ENCODE data around the gene NUP153.
"Not testable (repeated sequence)": the region's sequence is repeated elsewhere in the genome, so short reads cannot be mapped to it uniquely, and the experiment has no call there.

Gene NUP153

DNA sequence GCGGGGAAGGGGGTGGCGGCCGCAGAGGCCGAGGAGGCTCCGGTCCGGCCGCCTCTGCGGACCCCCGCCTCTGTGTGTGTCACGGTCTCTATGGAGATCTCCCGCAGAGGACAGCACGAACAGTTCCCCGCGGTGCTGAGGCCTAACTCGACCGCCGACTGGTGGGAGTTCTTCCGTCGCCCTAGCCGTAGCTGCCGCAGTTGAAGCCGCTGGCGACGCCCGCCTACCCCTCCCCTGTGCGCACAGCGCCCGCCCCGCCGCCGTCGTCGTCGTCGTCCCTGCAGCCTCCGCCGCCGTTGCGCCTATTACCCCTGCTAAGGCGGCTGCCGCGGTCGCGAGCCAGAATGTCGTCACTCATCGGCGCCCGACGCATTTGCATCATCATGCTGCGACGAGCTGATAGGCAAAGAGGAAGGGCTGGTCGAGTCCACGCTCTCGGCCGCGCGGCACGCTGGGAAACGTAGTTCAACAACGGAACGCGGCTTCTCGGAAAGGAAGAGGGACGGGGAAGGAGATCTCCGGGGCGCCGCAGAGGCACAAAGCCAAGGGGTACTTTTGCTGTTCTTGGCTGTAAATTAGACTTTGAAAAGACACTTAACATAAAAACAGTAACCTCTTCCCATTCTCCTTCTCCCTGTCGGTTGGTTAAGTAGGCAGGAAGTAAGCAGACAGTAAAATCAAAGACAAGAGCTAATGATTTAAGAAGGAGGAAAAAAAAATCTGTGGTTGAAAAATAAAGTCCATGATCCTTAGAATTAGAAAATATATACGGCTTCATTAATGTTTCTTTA lies at the start of gene NUP153:
Gene NUP153, minus strand, starts transcription at position 346 of the 791 bp plus-strand sequence. CDS start 538 bp downstream, outside the sequence.
- peak; percentile 99 for DNase-seq

DNA sequence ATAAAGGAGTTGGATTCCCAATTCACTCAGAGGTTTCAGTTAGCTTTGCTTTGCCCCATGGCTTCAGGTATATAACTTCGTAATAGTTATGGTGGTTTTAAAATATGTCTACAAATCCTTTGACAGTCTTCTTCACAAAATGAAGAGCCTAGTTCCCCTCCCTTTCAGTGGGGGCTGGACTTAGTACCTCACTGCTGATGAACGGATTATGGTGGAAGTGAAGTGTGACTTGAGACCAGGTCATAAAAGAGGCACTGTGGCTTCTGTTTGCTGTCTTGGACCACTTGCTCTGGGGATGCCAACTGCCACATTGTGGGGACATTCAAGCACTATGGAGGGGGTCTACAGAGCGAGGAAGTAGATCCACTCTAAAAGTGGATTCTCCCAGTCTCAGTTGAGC lies 47.5 kb upstream of the NUP153 start:
- DNase-seq: no peak

DNA sequence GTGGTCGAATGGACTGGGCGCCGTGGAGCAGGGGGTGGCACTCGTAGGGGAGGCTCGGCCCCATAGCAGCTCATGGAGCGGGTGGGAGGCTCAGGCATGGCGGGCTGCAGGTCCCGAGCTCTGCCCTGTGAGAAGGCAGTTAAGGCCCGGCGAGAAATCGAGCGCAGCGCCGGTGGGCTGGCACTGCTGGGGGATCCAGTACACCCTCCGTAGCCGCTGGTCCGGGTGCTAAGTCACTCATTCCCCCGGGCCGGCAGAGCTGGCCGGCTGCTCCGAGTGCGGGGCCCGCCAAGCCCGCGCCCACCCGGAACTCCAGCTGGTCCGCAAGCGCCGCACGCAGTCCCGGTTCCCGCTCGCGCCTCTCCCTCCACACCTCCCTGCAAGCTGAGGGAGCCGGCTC lies 38.6 kb upstream of the NUP153 start:
- not testable (repeated sequence) for DNase-seq

DNA sequence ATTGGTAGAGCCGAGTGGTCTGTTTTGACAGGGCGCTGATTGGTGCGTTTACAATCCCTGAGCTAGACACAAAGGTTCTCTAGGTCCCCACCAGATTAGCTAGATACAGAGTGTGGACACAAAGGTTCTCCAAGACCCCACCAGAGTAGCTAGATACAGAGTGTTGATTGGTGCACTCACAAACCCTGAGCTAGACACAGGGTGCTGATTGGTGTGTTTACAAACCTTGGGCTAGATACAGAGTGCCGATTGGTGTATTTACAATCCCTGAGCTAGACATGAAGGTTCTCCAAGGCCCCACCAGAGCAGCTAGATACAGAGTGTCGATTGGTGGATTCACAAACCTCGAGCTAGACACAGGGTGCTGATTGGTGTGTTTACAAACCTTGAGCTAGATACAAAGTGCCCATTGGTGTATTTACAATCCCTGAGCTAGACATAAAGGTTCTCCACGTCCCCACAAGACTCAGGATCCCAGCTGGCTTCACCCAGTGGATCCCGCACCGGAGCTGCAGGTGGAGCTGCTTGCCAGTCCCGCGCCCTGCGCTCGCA lies 38.1 kb upstream of the NUP153 start:
- not testable (repeated sequence) for DNase-seq

DNA sequence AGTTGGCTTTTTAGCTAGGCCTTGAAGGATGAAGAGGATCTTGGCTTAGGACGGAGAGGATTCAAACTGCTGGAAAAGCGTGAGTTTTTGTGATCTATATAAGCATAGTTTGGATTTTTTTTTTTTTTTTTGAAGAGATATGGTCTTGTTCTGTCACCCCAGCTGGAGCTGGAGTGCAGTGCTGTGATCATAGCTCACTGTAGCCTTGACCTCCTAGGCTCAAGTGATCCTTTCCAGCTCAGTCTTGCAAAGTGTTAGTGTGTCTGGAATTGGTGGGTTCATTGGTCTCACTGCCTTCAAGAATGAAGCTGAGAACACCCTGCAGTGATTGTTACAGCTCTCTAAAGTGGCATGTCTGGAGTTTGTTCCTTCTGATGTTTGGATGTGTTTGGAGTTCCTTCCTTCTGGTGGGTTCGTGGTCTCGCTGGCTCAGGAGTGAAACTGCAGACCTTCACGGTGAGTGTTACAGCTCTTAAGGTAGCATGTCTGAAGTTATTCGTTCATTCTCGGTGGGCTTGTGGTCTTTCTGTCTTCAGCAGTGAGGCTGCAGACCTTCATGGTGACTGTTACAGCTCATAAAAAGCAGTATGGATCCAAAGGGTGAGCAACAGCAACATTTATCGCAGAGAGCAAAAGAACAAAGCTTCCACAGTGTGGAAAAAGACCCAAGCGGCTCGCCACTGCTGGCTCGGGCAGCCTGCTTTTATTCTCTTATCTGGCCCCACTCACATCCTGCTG lies 37.5 kb upstream of the NUP153 start:
- no peak for DNase-seq

DNA sequence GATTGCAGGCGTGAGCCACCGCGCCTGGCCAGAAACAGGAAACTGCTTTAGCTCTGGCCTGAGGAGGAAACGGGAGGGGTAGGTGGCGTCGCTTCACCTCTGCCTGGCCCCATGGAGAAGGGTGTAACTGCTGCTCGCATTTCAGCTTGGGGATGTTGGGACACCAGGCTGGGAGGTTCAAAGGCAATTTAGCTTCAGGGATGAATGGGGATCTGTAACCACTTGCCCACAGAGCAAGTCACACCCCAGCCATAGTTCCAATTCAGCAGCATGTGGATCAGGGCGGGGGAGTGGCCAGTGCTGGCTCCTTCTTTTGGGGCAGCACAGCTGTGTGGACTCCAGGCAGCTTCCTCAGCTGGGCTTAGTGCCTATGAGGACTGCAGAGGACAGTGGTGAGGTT lies 34.8 kb upstream of the NUP153 start:
- DNase-seq: no peak

DNA sequence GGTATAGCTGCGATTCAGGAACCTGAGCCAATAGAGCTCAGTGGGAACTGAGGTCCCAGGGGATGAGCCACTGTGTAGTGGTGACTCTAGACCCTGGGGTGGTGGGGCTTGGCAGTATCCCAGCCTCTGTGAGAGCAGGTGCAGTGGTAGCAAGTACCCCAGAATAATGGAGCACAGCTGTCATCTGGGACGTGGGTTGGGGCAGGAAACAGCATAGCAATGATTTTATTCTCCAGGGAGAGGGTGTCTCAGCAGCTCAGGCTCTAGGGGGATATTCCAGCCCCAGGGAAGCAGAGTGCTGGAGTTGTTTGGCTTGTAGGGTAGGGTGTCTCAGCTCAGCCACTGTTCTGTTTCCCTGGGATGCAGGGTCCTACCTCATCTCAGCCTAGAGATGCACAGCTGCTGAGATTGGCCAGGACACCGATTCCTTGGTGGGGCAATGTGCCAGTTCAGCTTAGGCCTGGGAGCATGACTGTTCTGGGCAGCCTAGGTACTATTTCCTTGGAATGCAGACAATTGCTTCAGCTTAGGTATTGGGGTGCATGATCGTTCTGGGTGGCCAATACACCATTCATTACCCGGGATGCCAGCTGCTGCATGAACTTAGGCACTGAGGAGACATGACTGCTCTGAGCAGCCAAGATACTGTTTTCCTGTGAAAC lies 34.0 kb upstream of the NUP153 start:
- DNase-seq: no peak

DNA sequence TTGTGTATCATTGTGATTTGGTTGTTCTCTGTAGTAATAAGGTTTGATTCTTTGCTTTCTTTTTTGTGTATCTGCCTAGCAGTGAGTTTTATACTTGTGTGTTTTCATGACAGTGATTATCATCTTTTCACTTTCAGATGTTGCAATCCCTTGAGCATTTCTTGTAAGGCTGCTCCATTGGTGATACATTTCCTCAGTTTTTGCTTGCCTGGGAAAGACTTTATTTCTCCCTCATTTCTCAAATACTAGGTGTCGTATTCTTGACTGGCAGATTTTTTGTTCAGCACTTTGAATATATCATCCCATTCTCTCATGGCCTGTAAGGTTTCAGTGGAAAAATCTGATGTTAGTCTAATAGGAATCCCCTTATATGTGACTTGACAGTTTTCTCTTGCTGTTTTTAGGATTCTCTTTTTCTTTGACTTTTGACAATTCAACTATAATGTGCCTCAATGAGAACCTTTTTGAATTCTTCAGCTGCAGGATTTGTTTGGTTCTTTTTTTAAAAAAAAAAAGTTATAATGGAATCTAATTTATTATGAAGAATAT lies 31.1 kb upstream of the NUP153 start:
- no peak for DNase-seq

DNA sequence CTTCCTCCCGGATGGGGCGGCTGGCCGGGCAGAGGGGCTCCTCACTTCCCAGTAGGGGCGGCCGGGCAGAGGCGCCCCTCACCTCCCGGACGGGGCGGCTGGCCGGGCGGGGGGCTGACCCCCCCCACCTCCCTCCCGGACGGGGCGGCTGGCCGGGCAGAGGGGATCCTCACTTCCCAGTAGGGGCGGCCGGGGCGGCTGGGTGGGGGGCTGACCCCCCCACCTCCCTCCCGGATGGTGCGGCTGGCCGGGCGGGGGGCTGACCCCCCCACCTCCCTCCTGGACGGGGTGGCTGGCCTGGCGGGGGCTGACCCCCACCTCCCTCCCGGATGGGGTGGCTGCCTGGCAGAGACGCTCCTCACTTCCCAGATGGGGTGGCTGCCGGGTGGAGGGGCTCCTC lies 28.6 kb upstream of the NUP153 start:
- DNase-seq: not testable (repeated sequence)

DNA sequence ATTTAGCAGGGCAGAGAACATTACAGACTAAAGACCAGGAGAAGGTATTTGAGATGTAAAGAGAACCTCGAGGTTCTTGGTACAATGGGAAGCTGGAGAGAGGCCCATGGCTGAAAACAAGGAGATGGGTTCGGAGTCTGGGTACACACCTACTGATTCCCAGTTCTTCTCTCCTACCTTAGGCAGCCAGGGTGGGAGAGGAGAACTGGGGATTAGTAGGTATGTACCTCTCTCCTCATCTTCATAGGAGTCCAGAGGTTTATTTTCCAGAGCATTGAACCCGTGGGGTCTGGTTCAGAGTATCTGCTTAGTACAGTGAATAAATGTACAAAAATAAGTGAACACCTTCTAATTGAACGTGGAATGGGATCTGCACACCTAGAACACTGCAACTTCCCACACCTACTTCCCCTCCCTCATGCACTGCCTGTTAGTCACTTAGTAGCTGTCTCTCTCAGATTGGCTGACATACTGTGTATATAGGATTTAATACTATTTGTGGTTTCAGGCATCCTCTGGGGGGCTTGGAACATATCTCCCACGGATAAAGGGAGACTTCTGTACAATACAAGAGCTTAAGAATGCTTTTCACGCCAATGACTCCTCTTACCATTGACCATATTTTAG lies 23.5 kb upstream of the NUP153 start:
- no peak for DNase-seq

DNA sequence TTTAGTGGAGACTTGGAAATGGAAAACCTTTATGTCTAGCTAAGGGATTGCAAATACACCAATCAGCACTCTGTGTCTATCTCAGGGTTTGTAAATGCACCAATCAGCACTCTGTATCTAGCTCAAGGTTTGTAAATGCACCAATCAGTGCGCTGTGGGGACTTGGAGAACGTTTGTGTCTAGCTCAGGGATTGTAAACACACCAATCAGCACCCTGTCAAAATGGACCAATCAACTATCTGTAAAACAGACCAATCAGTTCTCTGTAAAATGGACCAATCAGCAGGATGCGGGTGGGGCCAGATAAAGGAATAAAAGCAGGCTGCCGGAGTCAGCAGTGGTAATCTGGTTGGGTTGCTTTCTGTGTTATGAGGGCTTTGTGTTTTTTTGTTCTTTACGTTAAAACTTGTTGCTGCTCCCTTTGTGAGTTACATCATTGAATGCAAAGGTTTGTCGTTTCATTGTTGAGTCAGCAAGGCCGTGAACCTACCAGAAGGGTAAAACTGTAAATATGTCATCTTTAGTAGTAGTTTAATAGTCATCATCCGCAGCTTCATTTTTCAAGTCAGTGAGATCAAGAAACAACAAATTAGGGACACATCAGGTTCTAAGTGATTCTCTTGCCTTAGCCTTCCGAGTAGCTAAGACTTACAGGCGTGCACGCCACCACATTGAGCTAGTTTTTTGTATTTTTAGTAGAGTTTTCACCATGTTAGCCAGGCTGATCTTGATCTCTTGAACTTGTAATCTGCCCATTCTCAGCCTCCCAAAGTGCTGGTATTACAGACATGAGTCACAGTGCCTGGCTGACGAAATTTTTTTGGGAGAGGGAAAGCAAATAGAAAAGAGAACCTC lies 22.7 kb upstream of the NUP153 start:
- no peak for DNase-seq

DNA sequence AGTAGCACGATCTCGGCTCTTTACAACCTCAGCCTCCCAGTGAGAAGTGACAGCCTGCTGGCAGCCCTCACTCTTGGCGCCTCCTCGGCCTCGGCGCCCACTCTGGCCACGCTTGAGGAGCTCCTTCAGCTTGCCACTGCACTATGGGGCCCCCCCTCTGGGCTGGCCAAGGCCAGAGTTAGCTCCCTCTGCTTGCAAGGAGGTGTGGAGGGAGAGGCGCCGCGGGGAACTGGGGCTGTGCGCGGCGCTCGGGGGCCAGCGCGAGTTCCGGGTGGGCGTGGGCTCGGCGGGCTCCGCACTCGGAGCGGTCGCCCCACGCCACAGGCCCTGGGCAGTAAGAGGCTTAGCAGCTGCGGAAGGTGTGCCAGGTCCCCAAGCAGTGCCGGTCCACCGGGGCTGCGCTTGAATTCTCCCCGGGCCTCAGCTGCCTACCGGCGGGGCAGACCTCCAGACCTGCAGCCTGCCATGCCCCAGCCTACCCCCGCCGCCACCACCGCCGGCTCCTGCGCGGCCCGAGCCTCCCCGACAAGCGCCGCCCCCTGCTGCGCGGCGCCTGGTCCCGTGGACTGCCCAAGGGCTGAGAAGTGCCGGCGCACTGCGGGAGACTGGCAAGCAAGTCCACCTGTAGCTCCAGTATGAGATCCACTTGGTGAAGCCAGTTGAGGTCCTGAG lies 22.0 kb upstream of the NUP153 start:
- DNase-seq: no peak

DNA sequence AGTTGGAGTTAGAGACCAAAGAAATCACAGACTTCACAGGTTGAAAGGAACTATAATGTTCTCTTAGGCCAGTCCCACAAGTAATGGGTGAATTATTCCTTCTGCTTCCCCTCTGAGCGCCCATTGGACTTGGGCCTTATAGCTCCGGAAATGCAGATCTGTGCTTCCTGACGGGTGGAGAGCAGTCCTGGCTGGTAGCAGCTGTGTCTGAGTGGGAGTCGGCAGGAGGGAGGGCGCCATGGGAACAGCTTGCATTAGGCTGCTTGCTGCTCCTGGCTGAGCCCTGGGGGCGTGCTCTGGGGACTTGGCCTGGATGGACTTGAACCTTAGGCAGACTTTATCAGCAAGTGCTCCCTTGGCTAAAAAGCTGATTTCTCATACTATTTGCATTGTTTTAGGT lies 18.4 kb upstream of the NUP153 start:
- DNase-seq: peak; percentile 42

DNA sequence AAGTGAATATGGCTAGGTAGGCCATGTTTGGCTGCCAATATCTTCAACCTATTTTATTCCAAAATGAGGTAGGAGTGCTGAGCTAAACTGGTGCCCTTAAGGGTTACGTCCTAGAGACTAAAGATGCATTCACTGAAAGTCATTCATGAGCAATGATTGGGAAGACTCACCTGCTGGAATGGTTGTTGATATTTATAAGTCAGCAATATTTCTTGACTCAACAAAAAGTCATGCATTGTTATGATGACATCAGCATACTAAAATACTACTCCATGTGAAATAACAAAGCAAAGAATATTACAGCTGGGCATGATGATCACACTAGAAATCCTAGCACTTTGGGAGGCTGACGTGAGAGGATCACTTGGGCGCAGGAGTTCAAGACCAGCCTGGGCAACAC lies 17.6 kb upstream of the NUP153 start:
- no peak for DNase-seq

DNA sequence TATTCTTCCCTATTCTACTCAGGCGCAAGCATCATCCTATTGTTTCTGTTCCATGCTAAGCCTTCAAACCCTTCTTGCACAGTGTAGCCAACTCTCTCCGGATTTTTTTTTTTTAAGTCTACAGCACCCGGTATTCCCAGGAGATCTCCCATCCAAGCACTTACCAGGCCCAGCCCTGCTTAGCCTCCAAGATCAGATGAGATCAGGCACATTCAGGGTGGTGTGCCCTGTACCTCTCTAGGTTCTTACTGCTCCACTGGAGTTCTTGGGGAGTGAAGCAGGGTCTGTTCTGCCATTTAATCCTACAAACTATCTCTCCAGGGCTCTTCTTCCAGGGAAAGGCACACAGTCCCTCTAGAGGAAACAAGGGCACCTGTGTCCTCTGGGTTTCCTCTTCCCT lies 14.9 kb upstream of the NUP153 start:
- no peak for DNase-seq

DNA sequence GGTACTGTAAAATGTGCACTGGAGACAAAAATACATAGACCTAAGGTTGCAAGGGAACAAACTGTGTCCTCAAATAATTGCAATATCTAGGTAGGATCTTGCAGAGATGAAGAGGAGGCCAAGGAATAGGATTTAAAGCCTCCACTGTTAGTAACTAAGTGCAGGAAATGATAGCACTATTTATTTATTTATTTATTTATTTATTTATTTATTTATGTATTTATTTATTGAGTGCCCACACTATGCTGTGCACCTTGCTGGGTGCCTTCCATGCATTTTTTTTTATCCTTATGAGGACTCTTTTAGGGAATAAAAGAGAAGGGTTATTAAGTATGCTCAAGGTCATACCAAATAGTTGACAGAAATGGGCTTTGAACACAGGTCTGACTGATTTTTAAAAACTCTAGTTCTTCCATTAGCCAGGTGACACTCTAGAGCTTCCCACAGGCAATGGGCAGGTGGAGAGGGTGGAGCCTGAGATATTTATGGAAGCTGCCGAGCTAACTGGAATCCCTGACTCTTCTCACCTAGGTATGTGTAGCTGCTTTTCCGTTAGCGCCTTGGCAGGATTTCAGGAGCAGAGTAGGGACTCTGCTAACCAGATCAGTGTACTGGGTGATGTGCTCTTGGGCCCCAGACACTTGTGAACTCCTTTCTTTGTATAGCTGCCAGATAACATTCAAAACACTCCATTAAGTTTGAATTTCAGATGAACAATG lies 12.8 kb upstream of the NUP153 start:
- DNase-seq: no peak

DNA sequence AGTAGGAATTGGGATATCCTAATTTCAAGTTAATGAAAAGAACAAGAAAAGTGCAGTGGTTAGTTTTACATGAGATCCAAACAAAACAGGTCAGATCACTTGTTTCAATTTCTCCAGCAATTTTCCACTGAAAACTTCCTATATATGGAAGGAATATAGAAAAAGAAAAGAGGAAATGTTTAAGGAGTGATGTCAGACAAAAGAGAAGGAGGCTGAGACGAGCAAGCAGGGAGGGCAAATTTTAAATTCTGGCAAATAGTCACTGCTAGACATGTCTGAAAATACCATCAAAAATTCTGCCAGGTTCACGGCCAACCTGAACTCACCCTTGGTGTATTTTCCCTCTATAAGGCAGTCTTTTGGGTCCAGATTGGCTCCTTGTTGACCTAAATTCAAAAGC lies 9.5 kb upstream of the NUP153 start:
- DNase-seq: no peak

DNA sequence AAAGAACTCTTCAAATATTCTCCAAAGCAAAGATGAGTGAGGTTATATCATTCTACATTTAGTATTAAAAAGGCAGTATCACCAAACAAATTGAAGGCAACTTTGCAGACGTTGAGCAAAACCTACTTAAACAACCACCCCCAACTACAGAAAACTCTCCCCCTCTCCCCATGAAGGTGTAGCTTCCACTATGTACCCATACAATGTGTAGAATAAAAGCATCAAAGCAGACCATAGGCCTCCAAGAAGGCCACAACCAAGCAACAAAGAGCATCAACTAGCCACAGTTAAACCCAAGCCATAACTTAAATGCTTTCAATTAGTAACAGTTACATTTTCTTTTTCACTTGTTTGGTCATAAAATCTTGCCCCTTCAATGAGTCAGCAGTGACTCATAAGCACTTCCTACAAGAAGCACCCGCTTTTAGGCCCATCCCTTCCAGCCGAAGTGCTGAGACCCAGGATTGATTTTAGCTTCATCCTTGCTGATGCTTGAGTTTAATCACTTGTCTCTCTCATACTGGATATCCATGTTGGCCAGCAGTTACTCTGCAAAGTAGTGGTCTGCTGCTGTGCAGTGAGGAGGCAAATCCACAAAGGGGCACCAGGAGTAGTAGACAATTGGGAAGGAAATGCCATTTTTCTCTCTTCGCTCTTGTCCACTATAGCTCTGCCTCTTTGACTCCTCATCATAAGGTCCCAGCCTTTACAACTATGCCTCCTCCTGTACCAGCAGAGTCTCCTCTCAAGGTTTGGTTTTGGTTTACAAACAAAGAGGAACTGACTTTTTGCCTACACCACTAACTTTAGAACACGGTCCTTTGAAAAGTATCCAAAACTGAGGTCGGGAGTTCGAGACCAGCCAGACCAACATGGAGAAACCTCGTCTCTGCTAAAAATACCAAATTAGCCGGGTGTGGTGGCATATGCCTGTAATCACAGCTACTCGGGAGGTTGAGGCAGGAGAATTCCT lies 8.4 kb upstream of the NUP153 start:
- DNase-seq: peak; percentile 83

DNA sequence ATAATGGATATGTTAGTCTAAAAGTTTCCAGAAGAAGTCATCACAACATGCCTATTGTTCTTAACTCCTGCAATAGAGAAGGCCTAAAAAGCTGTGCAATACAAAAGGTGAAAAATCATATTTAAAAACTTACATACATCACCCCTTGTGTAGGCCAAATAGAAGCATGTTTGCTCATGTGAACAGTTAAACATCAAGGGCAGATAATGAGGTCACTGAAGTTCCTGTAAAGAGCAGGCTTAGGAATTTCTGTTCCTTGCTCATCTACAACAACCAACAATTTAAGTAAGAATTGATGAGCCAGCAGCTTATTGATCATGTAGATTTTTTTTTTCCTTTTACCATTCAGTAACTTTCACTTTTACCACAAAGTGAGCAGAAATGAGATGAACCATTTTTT lies 7.5 kb upstream of the NUP153 start:
- no peak for DNase-seq
